NCI-H2081 (cell line): ENCODE measurements around the gene VSIG2.

Experiments
- DNase-seq, 2 experiments: peaks; one replicate each; lab custom pipeline; 2025; lab: John Stamatoyannopoulos, UW

The VSIG2 gene

DNA sequence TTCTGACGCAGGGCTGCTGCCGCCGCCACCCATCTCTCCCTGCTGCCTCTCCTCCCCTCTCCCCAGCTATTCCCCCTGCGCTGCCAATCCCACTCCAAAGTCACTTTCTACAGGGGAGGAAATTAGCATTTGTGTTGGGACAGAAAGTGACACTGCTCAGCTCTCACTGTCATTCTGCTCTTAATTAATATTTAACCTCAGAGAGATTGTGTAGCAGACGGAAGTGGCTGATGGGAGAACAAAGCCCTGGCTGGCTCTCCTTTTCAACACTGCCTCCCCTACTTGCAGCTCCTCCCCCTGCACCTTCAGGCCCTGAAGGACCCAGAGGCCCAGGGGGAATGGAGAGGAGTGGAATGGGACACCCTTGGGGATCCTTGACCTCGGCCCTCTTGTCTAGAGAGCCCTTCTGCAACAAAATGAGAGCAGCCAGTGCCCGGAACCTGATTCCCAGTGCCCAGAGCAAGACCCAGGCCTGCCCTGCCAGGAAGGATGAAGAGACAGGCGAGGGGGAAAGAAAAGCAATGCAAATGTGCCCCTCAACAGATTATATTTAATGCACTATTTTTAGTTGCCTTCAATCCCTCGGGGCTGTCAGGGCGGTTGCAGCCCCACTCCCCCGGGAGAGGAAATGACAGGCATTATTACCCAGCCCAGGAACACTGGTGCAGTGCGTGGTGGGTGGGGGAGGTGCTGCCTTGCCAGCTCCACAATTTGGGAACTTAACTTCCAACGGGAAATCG, 26.9 kb downstream of the VSIG2 start:
- no peak for DNase-seq

DNA sequence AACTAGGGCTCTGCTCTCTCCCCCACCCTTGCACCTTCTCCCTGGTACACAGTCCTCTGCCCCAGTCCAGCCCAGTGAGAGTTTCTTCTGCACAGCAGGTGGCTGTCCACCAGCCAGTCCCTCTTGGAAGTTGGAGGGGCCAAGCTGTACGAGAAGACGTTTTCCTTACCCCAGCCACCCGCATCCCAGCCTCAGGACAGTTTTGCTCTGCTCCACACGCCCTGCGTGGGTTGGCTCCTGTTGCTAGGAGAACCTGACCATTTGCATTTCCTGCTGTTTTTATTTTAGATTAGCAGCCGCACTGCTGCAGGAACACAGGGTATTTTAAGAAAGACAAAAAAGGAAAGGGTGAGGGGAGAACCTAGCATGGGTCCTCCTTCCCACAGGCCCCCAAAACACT, 29.9 kb downstream of the VSIG2 start:
- DNase-seq = no peak

DNA sequence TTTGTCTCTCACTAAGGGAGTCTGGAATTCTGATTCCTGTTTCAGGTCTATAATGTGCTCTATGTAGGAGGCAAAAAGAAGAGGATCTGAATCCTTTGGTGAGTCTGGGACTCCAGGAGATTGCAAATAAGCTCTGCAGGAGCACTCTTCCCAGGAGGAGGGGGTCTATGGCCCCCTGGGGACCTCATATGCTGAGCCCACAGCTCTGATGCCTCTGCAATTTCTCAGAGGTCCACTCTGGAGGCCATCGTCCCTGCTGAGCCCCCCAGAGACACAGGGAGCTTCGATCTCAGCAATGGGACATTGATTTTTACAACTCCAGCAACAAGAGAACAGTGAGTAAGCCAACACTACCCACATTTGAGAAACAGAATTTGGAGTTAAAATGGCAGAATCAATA, 32.5 kb downstream of the VSIG2 start:
- no peak for DNase-seq

DNA sequence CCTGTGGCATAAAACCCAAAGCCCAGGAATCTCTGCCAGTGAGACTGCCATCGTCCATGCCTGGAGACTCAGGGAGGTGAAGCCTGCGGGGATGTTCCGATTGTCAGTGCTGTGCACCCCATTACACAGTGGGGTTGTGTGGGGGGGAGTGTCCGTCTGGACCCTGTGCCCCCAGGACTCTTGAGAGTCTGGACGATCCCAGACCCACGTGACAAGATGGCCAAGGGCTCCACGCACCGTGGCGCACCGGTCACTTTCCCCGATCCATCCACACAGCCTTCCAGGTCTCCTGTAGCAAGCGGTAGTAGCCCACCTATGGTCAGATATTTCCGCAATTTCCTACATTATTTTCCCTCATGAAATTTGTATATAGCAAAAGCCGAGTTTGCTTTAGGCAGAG, 33.3 kb downstream of the VSIG2 start:
- no peak for DNase-seq

DNA sequence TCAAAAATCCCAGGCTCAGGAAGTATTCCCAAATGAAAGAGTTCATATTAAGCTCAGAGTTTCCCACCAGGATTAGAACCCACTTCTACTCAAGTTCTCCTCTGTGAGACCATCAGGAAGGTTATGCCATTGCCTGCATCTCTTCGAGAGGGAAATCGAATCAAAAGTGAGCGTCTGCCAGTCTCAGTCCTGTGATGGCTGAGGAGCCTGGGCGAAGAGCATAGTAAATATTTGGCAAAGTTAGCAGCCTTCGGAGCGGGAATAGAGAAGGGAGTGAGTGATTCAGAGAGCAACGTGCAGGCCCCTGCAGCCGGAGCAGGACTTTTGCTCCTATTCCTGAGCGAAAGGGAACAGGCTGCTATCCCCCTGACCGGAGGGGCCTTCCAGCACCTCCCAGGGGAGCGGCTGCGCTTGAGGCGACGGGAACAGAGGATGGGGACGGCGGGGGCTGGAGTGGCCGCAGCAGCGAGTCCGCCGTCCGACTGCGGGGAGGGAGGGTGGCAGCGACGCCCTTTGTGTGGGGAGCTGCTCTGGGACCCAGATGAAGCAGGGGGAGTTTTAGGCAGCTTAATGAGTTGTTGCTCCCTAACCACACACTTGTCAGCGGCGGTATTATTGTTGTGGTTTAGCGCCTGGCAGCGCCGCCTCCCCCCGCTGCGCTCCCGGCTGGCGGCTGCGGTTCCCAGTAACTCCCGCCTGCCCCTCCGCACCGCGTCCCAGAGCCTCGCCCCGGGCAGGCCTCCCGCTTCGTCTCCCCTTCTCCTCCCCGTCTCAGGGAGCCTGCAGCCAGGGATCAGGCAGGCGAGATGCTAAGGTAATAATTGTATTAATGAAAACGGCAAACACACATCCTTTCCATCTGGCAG, 34.0 kb downstream of the VSIG2 start:
- DNase-seq = peak; percentile 27 to 51

DNA sequence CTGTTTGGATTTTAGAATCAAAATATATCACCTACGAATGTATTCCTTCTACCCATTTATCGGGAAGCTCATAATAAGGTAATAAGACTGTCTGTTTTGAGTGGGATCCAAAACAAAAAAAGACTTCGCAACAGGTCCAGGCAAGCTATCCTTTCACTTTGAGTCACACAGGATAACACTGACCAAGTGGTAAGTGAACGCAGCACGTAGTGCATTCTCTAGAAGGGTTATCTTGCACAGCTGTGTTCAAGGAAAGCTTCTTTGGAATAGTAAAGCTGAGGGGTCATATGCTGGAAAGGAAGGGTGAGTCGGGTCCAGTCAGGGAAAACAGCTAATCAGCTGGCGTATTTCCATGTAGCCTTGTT, 34.7 kb downstream of the VSIG2 start:
- no peak for DNase-seq

DNA sequence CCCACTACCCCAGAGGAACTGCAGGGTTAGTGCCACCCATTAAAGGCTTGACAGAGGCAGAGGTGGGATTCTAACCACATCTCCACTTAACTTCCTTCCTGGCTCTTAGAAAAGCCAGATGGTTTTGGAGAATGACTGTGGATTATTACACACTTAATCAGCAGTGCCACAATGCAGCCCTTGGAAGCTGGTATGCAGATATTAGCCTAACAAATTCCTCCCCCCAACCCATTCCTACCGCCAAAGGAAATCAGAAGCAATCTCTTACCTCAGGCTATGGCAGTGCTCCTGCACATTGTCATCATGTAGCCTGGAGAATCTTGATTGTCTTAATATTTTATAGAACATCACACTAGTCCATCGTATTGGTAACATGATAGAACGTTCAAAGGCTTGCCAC, 35.5 kb downstream of the VSIG2 start:
- no peak for DNase-seq

DNA sequence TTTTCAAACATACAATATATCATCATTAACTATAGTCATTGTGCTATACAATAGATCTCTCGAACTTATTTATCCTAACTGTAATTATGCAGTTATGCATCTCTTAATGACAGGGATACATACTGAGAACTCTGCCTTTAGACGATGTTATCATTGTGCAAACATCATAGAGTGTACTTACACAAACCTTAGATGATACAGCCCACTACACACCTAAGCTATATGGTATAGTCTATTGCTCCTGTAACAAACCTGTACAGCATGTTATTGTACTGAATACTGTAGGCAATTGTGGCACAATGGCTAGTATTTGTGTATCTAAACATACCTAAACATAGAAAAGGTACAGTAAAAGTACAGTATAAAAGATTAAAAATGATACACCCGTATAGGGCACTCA, 39.7 kb downstream of the VSIG2 start:
- DNase-seq = no peak

DNA sequence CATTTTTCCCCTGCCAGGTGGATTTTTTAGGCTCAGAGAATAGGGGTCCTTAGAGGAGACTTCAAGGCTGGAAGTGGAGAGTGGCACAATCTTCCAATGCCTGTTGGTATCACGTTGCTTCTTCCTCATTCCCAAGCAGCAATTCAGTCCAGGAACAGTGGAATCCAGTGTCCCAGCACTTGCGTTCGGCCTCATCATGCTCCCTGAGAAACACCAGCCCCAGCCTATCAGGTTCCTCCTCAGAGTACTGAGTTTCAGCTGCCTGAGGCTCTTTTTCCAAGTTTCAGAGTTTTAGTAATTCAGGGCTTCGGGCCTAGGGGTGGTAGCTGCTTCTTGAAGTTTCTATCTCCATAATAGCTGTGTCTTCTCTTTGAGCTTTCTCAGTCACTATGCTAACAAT, 44.2 kb downstream of the VSIG2 start:
- DNase-seq = no peak

DNA sequence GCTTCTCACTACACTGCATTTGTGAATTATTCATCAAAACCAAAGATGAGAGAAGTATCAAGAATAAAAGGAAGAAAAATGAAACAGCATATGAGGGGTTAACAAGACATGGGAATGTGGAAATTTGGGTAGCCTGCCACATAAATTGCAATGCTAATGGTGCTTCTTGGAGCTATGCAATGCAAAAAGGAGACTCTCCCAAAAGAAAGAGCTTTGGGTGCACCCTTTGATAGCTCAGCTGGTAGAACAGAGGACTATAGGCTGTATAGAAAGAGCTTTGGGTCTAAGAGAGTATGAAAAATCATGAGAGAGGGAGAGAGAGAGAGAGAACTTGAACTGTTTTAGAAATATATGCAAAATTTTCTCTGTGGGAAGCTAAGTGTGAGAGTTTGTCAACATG, 52.0 kb downstream of the VSIG2 start:
- no peak for DNase-seq

DNA sequence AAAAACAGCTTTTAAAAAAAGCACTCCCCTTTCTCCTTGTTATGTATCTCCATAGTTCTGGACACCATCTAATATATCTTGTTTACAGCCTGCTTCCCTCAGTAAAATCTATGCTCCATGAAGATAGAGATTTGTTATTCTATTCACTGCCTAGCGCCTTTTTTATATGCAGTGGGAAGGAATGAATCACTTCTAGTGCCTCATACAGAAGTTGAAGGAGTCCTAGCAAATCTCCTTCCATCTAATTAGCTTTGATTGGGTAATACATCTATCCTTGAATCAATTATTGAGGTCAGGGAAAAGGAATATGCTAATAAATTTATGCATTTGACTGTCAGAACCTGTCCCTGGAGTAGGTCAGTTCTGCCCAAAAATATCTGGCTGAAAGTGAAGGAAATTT, 52.5 kb downstream of the VSIG2 start:
- no peak for DNase-seq
